Hepatocyte (in vitro differentiated cells): ENCODE data around the gene CCZ1B.
"Not testable (repeated sequence)": the region's sequence is repeated elsewhere in the genome, so short reads cannot be mapped to it uniquely, and the experiment has no call there.

Experiments used
- CTCF ChIP-seq: fragments of 200-600 bp; sonication (generic); IDR thresholded peaks from 2 replicates; pipeline ENCODE4 v1.5.1; 2016; ENCODE audit warnings: antibody characterized with exemption, mild to moderate bottlenecking; ENCODE audit not compliant: poor library complexity
- EZH2 ChIP-seq: fragments of 200-600 bp; sonication (generic); IDR thresholded peaks from 2 replicates; pipeline ENCODE4 v1.6.1; 2016; ENCODE audit warnings: antibody characterized with exemption, mild to moderate bottlenecking, borderline replicate concordance
- EZH2phosphoT487 ChIP-seq: fragments of 200-600 bp; sonication (generic); IDR thresholded peaks from one replicate; pipeline ENCODE4 v1.6.1; 2018; ENCODE audit warnings: antibody characterized with exemption, mild to moderate bottlenecking, low read depth, moderate library complexity; ENCODE audit not compliant: unreplicated experiment, severe bottlenecking

- not testable (repeated sequence) for TF ChIP-seq CTCF, EZH2phosphoT487, EZH2
These were observed 36.8 kb upstream of the CCZ1B start for GRCh38 chr7:6862876-6863275.
